Fibroblast of villous mesenchyme (primary cell): ENCODE data around the gene INPP1. TPM values are rescaled to one million over a fixed set of nuclear protein-coding genes. Genes with fewer than 3 reads are reported as not detected.

Source experiments
- DNase-seq: peaks from one replicate; pipeline ENCODE4 v3.0.0-alpha.2; 2010; ENCODE audit warnings: low read depth
- H3K4me3 ChIP-seq: 2 replicates; pipeline ENCODE4 v1.5.1; 2011; ENCODE audit warnings: low read depth, mild to moderate bottlenecking, low read length
- total RNA-seq: library from RNA; depleted of rRNA; stranded (reverse); fragments of >200 nt; gene quantifications from 2 replicates; pipeline ENCODE4 v1.2.3, GENCODE V29; 2012
- TF ChIP-seq, protein P1 (sequence below): IDR thresholded peaks from 2 replicates; pipeline ENCODE4 v1.5.1; 2012; ENCODE audit warnings: low read depth, mild to moderate bottlenecking, low read length; ENCODE audit not compliant: insufficient read depth

INPP1 gene
- total RNA-seq, 1 donor = 14.2 TPM

DNA sequence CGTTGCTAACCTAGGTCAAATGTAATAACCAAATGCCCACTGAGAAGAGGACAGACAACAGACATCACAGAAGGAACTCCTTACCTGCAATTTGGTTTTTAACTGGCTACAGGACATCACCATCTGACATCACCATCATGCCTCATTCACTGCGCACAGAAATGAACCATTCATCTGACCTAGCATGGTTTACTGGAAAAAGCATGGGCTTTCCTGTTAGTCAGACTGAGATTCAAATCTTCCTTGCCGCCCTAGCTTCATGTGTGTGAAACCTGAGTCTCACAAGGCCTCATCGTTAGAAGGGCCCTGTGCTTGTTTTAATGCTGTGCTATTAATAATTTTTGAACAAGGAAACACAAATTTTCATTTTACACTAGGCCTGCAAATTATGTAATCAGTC, 22.7 kb upstream of the INPP1 start:
- no peak overlapping the region for H3K4me3 ChIP-seq
- TF ChIP-seq, protein P1, sequence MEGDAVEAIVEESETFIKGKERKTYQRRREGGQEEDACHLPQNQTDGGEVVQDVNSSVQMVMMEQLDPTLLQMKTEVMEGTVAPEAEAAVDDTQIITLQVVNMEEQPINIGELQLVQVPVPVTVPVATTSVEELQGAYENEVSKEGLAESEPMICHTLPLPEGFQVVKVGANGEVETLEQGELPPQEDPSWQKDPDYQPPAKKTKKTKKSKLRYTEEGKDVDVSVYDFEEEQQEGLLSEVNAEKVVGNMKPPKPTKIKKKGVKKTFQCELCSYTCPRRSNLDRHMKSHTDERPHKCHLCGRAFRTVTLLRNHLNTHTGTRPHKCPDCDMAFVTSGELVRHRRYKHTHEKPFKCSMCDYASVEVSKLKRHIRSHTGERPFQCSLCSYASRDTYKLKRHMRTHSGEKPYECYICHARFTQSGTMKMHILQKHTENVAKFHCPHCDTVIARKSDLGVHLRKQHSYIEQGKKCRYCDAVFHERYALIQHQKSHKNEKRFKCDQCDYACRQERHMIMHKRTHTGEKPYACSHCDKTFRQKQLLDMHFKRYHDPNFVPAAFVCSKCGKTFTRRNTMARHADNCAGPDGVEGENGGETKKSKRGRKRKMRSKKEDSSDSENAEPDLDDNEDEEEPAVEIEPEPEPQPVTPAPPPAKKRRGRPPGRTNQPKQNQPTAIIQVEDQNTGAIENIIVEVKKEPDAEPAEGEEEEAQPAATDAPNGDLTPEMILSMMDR = no peak
- no peak for DNase-seq

DNA sequence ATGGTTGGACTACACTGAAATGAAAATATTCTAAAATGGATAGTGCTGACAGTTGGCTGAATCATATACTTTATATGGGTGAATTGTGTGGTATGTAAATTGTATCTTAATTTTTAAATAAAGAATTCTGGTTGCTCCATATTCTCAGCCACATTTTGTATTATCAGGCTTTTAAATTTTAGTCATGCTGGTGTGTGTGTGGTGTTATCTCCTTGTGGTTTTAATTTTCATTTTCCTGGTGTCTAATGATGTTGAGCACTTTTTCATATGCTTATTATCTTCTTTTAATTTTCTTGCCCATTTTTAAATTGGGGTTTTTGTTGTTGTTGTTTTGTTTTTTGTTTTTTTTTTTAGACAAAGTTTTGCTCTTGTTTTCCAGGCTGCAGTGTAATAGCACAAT, 20.0 kb upstream of the INPP1 start:
- DNase-seq = no peak
- TF ChIP-seq, protein P1 = no peak
- no peak overlapping the region for H3K4me3 ChIP-seq

DNA sequence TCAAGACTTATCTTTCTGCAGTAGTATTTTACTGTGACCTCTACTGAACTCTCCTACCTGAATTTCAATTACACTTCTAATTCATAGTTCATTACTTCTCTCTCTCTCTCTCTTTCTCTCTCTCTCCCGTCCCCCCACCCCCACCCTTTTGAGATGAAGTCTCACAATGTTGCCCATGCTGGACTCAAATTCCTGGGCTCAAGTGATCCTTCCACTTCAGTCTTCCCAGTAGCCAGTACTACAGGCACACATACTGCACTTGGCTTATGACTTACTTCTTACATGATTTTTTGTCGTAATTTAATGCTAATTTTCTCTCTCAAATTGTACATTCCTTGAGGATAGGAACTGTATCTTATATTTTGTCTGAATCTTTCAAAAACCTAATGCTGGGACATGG, 17.8 kb upstream of the INPP1 start:
- DNase-seq = no peak
- TF ChIP-seq, protein P1 = no peak
- no peak overlapping the region for H3K4me3 ChIP-seq

DNA sequence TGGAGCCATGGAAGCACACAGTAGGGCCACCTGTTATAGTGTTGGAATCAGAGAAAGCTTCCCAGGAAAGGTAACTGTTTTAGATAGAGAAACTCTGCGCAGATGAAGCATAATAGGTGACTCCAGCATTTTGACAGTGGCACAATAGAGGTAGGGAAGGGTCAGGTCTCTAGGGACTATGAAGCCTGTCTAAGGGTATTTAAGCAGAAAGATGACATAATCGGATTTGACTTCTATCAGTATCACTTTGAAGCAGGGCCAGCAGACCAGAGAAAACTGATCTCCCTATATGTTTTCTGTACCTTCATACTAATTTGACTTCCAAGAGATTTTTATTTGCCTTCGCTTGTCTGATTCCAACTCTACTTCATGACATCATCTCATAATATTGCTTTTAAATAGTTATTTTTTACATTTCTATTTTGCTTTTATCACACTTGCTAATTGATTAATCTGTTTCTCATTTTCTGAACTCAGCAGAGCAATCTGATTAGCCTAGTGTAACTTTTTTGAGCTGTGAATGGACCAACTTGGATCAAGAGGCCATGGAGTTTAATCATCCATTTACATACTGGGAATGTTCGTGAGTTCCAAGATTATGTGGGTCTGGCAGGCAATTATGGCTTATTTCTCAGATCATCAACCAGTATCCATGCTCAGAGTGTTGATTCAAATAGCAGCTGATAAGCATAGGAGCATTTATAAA, 15.4 kb upstream of the INPP1 start:
- DNase-seq = no peak
- no peak overlapping the region for H3K4me3 ChIP-seq
- TF ChIP-seq, protein P1 = no peak

DNA sequence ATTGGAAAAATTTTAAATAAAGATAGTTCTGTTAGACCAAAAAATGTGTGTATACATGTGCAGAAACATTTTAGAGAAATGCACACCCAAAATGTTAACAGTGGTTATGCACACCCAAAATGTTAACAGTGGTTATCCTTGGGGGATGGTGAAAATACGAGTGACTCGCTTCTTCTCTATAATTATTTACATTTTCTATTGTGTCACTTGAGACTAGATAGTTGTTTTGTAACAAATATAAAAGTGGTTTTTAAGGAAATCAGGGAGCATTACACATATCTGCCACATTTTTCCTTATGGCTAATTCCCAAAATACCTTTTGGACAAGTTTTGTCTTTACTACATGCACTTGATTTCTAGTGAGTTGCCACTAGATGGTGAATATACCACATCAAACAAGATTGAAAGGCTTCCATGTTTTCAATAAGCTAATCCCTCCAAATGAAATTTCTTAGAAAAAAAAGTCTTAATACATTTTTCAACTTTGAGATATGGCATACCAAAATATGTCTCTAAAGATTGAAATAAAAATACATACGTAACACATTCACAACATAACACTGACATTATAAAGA, 14.7 kb upstream of the INPP1 start:
- DNase-seq = no peak
- TF ChIP-seq, protein P1 = peak; percentile 15
- no peak overlapping the region for H3K4me3 ChIP-seq

DNA sequence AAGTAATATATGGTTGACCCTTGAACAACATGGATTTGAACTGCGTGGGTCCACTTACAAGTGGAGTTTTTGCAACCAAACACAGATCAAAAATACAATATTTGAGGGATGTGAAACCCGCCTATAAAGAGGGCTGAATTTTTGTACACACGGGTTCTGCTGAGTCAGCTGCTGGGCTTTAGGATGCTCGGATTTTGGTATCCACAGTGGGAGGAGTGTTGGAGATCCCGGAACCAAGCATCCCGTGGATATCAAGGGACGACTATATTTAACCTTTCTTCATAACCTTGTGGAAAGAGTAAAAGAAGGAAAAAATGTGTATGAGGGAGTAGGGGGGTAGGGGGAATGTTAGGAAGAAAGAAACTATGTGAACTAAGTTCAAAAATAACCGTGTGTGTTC, 10.0 kb upstream of the INPP1 start:
- no peak for DNase-seq
- no peak overlapping the region for H3K4me3 ChIP-seq
- TF ChIP-seq, protein P1 = no peak
